GM12801 (cell line): ENCODE results near the gene ART1.

ENCODE experiments used
- CTCF ChIP-seq: IDR thresholded peaks from one replicate; pipeline ENCODE4 v1.5.1; 2011; ENCODE audit warnings: control low read depth; ENCODE audit not compliant: insufficient read length; ENCODE audit errors: extremely low read depth

ART1 gene

GRCh38 chr11:3658252-3658651 lies 13.3 kb downstream of the ART1 start:
- no peak for TF ChIP-seq CTCF

GRCh38 chr11:3659595-3660515 lies 14.9 kb downstream of the ART1 start:
- TF ChIP-seq CTCF, result no peak

GRCh38 chr11:3660960-3661359 lies 16.0 kb downstream of the ART1 start:
- TF ChIP-seq CTCF, result no peak

- TF ChIP-seq CTCF, result no peak
These were observed 17.9 kb downstream of the ART1 start for GRCh38 chr11:3662856-3663255.

- TF ChIP-seq CTCF, result no peak
These were observed 19.2 kb downstream of the ART1 start for GRCh38 chr11:3664032-3664630.

- no peak for TF ChIP-seq CTCF
These were observed 20.6 kb downstream of the ART1 start for GRCh38 chr11:3665336-3666022.

GRCh38 chr11:3666023-3666530 lies 21.1 kb downstream of the ART1 start:
- TF ChIP-seq CTCF, result no peak
